GM21367 (cell line): Measurements from ENCODE around the gene CMIP.

Experiments used
- ATAC-seq: cut with Tn5 transposase; IDR thresholded peaks from one replicate; pipeline ENCODE4 v1.9.1; 2021; ENCODE audit not compliant: unreplicated experiment

Gene CMIP

DNA sequence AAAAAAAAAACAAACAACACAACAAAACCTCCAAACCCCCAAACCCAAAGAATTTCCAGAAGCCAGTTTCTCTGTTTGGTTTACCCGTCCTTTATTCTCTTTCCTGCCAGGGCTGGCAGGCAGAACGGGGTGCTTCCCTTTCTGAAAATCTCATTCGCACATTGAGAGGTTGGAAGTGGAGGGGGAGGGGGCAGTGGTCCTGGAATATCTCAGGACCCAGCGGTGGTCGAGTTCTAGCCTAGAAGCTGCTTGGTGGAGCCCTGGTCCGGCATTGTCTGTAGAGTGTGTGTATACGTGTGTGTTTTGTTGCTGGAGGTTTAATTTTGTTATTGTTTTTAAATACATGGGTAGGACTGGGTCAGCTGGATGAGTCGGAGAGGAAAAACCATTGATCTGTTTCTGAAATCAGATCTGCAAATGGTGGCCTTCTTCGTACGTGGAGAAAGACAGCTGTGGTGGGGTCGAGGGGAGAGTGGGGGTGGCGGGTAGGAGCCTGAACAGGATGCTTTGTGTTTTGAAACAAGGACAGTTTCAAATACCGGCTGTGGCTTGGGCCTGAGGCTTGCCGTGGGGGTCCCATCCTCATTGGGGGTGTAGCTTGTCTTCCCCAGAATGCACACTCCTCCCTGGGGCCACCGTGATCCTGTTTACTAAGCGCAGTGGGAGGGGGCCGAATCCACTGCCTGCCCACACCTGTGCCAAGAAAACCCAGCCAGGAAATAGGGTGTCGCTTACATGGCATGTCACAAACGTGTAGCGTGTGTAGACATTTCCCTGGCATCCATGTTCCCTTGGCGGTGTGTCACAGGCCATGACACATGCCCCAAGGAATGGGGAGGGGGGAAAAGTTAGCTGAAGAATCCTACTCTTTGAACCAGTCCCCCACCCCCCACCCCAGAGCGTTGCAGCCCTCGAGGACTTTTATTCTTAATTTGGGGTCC is 1.6 kb downstream of the CMIP start:
- no peak for ATAC-seq

DNA sequence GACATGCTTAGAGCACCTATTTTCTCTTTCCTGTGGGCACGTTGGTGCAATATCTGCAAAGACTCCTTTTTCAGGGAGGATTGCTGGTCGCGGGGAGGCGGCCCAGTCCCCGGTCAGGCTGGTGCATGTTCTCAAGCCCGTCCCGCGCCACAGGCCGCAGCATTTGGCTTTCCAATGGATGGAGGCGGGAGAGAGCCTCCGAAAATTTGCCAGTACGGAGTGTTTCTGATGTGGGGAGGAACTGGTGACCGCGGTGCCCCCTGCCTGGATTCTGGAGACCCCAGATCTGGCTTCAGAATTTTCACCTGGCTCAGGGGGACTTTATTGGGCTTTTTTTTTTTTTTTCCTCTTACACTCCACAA is 2.3 kb downstream of the CMIP start:
- ATAC-seq: no peak

DNA sequence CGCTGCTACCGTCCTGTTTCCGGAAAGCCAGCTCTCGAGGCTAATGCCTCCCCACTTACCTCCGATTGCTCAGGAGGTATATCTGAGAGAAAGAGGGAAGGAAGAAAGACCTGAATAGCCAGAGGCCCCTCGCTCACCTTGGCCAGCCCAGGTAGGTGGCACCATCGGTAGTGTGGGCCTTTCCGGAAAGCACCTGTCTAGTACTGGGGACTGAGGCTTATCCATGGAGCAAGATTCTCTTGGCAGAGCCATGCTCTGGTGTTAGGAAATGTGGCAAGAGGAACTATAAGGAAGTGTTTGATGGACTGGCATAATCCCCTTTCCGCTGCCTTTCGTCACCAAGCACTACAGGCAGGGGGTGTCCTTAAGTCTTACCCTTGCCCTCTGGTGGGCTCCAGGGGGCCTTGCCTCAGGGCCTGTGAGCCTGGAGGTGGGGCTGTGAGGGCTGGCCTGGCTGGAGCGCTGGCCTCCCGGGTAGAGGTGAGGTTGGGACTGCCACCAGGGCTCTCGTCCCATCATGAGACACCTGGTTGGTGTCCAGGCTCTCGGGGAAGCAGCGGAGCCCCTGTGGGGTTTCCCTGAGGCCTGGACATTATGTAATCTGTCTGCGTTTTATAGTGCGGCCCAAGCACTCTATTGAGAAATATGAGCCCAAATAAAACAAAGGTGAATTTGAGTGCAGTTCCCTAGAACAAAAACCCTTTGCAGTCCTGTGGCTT is 2.9 kb downstream of the CMIP start:
- ATAC-seq: no peak

DNA sequence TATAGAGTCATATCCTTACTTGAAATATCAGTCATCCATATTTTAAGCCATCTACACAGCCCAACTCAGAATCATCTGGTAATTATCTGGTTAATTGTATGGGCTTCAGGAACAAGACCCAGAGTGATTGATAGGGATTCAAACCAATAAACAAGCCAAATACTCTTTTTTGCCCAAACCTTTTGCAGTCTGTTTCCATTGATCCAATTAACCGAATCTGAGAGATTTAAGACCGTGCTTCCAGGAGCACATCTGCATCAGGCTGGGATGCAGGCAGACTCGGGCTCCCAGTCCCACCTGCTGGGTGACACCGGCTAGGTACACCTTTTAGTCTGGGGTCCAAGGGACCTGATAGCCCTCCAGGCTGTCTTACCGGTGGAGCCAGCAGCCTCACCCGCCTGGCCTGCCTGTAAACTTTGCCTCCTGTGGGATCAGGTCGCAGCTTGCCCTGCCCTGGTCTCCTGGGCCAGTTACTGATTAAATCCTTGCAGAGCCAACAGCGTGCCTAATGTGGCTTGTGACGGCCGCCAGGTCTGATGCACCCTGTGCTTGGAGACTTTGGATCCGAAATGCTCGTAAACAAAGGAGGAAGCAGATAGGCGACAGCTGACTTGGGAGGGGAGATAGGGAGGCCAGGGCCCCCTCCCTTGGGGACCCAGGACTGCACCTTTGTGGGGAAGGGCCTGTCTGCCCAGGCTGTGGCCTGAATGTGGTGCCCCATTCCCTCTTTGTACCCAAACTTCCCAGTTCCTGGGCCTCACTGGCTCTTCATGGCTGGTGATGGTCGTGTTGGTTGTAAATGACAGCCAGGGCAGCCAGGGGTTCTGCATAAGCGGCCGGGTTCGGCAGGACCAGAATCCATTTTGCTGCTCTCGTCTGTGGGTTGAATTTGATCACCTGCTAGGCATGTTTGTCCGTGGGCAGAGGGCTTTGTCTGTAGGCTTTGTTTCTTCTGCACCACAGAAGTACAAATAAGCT is 3.8 kb downstream of the CMIP start:
- no peak for ATAC-seq

DNA sequence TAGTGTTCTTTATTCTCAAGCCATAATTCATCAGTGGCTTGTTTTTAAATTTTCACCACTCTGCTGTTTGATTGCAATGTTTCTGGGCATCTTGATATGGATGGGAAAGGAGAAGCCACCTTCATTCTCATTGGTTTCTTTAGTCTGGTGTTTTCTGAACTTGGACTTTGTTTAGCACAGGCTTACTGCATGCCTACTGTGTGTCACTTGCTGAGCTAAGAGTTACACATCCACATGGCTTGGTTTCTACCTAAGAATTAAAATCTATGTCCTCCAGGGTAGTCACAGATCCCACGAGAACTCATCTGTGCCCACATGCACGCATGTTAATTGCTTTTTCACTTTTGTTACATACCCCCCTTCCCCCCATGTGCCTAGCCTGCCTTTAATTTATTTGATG is 4.6 kb downstream of the CMIP start:
- no peak for ATAC-seq

DNA sequence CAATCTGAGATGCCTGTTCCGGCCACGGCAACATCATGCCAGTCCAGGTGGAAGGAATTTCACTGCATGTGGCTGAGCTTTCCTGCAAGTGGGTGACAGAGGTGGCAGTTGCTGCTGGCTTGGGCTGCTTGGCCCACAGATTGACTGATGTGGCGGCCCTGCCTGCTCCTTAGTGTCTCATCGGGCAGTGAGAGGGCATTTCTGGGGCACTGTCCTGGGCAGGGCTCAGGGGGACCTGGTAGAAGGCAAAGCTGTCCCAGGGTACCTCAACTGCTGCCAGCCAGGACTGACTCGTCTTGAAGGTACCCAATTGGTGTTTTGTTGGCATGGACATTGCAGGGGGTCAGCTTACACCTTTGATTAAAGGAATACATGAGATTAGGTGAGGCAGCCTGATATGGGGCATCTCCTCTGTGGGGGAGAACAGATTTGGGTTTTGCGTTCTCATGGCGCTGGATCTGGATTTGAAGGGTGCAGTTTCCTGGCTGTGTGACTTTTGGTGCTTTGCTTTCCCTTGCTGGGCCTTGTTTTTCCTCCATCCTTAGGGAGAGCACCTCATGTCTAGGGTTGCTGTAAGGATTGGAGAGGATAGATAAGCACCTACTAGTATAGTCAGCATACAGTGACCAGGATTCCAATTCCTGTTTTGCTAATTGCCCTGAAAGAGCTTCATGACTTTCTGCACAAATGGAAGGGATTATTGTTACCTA is 5.4 kb downstream of the CMIP start:
- no peak for ATAC-seq

DNA sequence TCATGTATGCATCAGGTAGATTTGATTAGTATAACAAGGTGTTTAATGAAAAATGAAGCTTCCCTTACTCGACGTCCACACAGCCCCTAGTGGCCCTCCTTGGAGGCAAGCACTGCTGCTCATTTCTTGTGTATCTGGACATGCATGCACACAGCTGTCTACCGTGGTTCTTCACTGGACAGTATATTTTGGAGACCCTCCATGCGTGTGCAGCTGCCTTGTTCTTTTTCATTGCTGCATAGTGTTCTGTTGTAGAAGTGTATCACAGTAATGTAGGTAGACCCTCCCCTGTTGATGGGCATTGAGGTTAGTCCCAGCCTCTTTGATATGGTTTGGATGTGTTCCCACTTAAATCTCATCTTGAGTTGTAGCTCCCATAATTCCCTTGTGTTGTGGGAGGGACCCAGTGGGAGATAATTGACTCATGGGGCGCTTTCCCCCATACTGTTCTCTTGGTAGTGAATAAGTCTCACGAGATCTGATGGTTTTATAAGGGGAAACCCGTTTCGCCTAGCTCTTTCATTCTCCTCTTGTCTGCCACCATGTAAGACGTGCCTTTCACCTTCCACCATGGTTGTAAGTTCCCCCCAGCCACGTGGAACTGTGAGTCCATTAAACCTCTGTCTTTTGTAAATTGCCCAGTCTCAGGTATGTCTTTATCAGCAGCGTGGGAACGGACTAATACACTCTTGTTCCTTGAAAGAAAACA is 6.3 kb downstream of the CMIP start:
- ATAC-seq: no peak

DNA sequence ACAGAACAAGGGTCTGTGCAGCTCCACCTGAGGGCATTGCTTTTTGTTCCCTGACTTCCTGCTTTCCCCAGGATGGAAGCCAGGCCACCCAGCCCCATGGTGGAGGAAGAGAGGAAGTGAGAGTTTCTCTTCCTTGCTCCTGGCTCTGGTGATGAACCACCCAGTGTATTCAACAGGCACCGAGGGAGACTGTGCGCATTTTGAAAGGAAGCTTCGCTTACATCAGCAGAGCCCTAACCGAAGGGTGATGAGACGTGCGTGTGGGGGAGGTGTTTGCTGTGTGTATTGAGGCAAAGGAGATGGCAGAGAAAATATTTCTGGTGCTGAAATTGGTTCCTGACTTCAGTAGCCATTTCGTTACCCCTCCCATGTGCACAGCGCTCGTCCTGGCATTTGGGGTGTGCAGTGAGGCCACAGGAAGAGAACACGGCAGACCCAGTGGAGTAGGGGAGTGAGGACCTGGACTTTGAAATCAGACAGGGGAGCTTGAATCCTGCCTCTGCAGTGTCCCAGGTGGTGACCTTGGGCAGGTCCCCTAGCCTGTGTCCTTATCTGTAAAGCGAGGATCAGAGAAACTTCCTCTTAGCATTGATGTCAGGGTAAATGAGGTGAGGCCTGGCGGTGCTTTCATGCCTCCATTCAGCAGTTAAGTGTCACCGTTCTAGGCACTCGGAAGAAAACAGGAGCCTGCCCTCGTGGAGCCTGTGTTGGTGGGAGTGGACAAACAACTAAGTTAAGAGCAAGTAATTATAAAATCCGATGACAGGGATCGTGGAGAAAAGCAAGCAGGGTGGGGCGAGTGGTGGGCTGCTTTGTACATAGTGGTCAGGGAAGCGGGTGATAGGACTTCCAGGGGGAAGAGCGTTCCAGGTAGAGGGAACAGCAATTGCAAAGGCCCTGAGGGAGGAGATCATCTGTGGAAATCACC is 7.4 kb downstream of the CMIP start:
- ATAC-seq: no peak

DNA sequence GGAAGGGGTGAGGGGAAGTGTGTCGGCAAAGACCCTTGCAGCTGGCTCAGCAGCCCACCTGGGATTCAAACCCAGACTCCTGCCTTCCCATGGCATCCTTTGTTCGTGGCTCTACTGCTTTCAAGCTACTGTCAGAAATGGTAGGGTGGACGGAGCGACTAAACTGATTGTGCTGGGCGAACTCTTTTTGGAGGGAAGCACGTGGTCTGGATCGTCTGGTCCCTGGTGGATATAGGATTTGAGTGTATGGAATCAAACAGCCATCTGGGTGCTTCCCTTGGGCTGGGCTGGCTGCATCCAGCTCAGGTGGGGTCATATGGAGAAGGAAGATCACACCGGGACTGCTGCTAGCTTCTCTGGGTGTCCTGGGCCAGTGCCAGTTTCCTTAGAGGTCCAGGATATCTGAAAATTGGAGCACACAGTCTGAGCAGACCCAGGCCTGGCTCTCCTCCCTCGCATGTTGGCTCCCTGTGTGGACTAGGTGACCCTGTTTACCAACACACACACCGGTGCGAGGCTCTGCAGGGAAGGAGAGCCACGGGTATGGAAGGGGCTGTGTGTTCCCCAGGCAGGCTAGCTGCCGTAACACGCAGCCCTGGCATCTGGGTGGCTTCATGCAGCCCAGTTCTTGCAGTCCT is 8.6 kb downstream of the CMIP start:
- ATAC-seq: no peak

DNA sequence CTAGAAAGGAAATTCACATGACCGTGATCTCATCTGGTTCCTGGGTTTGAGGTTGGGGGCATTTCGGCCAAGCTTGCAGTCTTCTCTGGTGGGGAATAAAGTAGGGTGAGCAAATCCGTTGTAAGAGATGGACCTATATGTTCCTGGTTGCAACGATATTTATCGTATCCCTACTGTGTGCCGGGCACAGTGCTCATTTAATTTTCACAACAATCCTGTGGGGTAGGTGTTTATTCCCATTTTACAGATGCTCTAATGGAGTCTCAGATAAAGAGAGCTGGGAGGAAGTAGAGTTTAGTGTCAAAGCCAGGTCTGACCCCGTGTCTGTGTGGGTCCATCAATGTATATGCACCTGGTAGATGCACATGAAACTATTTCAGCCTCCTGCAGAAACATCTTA is 9.4 kb downstream of the CMIP start:
- ATAC-seq: no peak

DNA sequence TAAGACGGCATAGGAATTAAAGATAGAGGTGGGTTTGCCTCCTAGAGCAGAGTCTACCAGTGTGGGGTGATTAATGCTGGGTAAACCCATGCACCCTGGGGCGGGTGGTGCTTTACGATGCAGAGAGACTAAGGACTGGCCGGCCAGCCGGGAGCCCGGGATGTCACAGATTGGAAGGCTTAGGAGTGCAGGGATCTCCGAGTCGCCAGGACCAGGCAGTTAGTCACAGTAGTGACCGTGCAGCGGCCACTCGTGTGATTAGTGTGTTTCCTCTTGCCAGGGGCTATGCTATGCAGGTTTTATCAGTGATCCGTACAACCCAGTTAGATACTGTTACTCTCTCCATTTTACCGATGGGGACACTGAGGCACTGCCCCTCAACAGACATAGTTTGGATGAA is 10.4 kb downstream of the CMIP start:
- ATAC-seq: no peak

DNA sequence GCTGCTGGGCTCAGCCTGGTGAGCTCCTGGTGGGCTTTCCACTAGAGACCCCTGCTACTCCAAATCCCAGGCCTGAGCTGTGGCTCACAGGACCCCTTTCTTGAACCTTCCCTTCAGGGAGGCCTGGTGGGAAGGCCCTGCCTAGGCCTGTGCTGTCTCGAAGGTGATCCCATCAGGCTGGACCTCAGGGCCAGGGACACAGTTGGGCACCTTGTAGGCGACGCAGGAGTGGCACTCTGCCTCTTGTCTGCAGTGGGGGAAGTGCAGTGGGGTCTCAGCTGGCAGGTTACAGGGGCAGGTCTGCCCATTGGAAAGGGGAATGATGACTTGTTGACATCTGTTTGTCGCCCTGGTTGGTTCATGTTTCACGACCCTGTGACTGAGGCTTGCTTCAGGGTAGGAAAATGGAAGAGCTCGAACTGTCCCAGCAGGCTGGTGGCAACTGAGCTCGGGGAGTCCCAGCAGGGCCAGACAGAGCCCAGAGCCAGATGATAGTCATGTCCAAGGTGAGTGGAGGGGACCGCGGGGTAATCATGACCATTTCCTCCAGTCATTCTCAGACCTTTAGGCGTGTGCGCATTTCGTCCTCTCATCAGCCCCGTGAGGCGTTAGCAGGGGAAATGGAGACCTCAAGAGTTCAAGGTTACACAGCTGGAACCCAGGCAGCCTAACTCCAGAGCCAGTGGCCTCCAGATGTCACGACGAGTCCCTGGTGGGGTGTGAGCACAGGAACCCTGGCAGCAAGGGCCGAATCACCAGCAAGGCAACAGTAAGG is 11.3 kb downstream of the CMIP start:
- no peak for ATAC-seq

DNA sequence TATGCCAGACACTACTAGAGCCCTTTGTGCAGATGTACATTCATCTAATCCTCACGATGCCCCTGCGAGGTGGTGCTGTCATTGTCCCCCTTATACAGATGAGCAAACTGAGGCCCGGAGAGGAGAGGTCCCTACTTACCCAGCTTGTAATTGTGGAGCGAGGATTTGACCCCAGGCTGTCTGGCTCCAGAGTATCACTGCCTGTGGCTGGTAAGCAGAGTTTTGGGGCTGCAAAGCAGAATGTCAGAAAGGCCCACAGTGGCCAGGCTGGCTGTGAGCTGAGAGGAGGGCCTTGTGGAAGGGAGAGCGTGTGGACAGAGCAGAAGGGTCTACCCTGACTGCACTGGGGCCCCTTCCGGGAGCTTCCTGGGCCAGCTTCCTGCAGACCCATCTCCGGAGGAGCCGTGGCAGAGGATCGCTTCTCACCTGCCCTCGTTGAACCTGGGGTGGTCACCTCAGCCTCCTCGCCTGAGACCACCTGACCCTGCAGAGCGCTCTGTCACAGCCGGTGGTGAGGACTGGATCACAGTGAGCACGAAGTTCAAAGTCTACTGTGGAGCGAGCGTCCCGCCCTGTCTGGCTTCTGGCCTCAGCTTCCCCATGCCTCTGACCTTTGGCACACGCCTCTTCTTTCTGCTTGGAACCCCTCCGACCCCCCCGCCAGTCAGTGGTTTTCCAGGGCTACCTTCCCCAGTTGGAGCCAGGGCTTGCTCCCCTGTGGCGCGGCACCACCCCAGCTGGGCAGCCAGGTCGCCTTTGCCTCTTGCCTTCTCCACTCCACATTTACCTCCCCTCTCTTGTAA is 12.1 kb downstream of the CMIP start:
- no peak for ATAC-seq

DNA sequence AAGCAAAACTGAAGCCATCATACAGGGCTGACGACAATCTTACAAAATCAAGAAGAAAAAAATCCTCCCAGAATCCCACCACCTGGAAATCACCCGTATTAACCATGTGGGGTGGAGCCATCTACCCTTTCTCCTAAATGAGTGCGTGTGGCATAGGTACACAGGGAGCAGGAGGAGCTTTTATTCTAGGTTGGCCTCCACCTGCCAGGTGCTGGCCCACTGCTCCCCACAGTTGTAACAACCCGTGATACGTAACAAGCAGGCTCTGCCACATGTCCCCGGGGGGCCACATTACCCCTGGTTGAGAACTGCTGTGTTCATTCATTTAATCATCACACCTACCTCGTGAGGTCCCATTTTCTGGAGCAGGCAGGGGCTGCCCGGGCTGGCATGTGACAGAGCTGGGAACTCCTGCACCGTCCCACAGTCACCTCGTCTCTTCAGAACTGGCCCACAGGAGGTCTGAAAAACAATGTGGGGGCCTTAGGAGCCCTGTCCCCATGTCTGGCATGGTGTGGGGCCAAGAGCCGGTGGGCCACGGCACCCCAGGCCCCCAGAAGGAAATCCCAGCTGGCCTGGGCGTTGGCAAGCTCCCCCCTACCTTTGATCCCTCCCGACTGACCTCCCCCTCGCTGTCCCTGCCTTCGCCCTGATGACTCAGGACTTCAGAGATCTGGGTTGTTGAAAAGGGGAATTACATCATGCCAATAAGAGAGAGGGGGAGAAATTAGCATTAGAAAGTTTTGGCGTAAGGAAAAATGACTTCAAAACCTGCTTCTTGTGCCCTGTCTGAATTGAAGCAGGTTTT is 12.9 kb downstream of the CMIP start:
- ATAC-seq: no peak

DNA sequence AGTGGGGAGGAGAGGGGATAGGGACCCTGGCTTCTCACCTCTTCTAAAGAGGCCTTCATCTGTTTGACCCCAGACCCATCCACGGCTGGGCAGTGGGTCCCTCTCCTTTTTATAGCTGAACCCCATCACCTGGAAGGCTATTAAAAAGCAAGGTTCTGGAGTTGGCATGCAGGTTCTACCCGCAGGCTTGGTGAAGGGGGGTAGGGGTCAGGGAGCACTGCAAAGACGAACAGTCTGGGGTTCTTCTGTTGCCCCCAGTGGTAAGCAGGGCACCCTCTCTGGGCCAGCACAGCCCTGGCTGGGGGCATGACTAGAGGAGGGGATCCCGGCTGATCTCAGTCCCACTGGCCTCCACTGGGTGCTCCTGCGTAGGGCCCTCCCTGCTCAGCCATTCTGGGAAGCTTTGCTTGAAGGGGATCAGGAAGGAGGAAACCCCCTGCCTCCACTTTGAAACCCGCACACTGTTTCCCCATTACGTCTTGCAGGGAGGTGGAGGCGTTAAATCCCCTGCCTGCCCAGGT is 13.6 kb downstream of the CMIP start:
- no peak for ATAC-seq
